Hepatocyte (in vitro differentiated cells): ENCODE data around the gene POSTN.

Experiments
- EZH2 ChIP-seq: fragments of 200-600 bp; sonication (generic); IDR thresholded peaks from 2 replicates; pipeline ENCODE4 v1.6.1; 2016; ENCODE audit warnings: antibody characterized with exemption, mild to moderate bottlenecking, borderline replicate concordance
- TF ChIP-seq, protein P1 (sequence below): fragments of 200-600 bp; sonication (generic); IDR thresholded peaks from 2 replicates; pipeline ENCODE4 v1.5.1; 2016; ENCODE audit warnings: antibody characterized with exemption, mild to moderate bottlenecking; ENCODE audit not compliant: poor library complexity

DNA sequence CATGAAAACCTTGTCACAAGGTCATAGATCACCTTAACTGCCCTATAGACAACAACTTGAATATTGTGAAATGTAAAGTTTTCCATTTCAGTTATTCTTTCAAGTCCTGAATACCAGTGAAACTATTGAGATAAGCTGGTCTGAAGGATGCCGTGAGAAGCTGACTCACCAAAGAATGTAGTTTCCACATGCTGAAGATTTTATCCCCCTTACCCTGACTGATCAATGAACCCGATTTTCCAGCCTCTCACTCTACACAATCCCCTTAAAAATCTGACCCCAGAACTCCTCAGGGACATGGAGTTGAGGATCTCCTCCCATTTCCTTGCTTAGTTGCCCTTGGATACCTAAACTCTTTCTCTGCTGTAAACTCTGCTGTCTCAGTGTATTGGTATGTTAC is 67.5 kb downstream of the POSTN start:
- no peak for TF ChIP-seq EZH2
- TF ChIP-seq, protein P1, sequence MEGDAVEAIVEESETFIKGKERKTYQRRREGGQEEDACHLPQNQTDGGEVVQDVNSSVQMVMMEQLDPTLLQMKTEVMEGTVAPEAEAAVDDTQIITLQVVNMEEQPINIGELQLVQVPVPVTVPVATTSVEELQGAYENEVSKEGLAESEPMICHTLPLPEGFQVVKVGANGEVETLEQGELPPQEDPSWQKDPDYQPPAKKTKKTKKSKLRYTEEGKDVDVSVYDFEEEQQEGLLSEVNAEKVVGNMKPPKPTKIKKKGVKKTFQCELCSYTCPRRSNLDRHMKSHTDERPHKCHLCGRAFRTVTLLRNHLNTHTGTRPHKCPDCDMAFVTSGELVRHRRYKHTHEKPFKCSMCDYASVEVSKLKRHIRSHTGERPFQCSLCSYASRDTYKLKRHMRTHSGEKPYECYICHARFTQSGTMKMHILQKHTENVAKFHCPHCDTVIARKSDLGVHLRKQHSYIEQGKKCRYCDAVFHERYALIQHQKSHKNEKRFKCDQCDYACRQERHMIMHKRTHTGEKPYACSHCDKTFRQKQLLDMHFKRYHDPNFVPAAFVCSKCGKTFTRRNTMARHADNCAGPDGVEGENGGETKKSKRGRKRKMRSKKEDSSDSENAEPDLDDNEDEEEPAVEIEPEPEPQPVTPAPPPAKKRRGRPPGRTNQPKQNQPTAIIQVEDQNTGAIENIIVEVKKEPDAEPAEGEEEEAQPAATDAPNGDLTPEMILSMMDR, result no peak
